T-helper 1 cell treated with Interleukin-12 subunit alpha and Interleukin-12 subunit beta and Interleukin-4 antibody, amounts not matched to agents 30 μg/mL and 1 μg/mL, for 36 hours (primary cell): ENCODE results near the gene ITM2B.
A peak's percentile ranks its signal among the peaks of the same experiment; 100 is the strongest.

ENCODE experiments used
- H3K27ac Mint-ChIP-seq: one replicate; pipeline ENCODE4 v1.8.0; 2021; ENCODE audit warnings: mild to moderate bottlenecking, mixed read lengths
- H3K27me3 Mint-ChIP-seq: one replicate; pipeline ENCODE4 v1.8.0; 2021; ENCODE audit warnings: low read depth, mixed read lengths
- H3K36me3 Mint-ChIP-seq: one replicate; pipeline ENCODE4 v1.8.0; 2021; ENCODE audit warnings: low read depth, mixed read lengths
- H3K4me1 Mint-ChIP-seq: one replicate; pipeline ENCODE4 v1.8.0; 2021; ENCODE audit warnings: low read depth, mixed read lengths
- H3K4me3 Mint-ChIP-seq: one replicate; pipeline ENCODE4 v1.8.0; 2021; ENCODE audit warnings: mild to moderate bottlenecking, moderate library complexity, mixed read lengths
- H3K9me3 Mint-ChIP-seq: one replicate; pipeline ENCODE4 v1.8.0; 2021; ENCODE audit warnings: mixed read lengths

The ITM2B gene

DNA sequence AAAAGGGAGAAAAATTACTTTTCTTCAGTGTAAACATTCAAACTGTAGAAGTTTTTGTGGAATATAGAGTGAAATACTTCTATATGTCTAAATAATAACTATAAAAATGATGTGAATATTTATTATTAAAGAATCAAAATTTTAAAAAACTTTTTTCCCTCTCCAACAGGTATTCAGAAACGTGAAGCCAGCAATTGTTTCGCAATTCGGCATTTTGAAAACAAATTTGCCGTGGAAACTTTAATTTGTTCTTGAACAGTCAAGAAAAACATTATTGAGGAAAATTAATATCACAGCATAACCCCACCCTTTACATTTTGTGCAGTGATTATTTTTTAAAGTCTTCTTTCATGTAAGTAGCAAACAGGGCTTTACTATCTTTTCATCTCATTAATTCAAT, 28.0 kb downstream of the ITM2B start:
- peaks cover 61% of the 10 kb centered on the region for H3K36me3 Mint-ChIP-seq
- H3K27ac Mint-ChIP-seq = no peak overlapping the region
- no peaks in the 10 kb centered on the region for H3K9me3 Mint-ChIP-seq
- H3K4me3 Mint-ChIP-seq = no peak overlapping the region
- peaks cover 10% of the 10 kb centered on the region for H3K4me1 Mint-ChIP-seq
- no peaks in the 10 kb centered on the region for H3K27me3 Mint-ChIP-seq

GRCh38 chr13:48263196-48263595, 30.2 kb downstream of the ITM2B start:
- no peak overlapping the region for H3K27ac Mint-ChIP-seq
- H3K36me3 Mint-ChIP-seq = peaks cover 52% of the 10 kb centered on the region
- H3K27me3 Mint-ChIP-seq = no peaks in the 10 kb centered on the region
- no peak overlapping the region for H3K4me3 Mint-ChIP-seq
- H3K4me1 Mint-ChIP-seq = peaks cover 13% of the 10 kb centered on the region
- H3K9me3 Mint-ChIP-seq = no peaks in the 10 kb centered on the region

GRCh38 chr13:48264058-48264457, 31.1 kb downstream of the ITM2B start:
- no peaks in the 10 kb centered on the region for H3K9me3 Mint-ChIP-seq
- H3K27me3 Mint-ChIP-seq = no peaks in the 10 kb centered on the region
- no peak overlapping the region for H3K27ac Mint-ChIP-seq
- no peak overlapping the region for H3K4me3 Mint-ChIP-seq
- H3K4me1 Mint-ChIP-seq = peaks cover 13% of the 10 kb centered on the region
- peaks cover 49% of the 10 kb centered on the region for H3K36me3 Mint-ChIP-seq

- Mint-ChIP-seq H3K9me3 (no peaks in the 10 kb centered on the region), H3K36me3 (peaks cover 45% of the 10 kb centered on the region), H3K4me3 (peak overlapping the region; percentile 59), H3K27me3 (no peaks in the 10 kb centered on the region), H3K27ac (peak overlapping the region; percentile 1), H3K4me1 (peaks cover 12% of the 10 kb centered on the region)
These were observed 32.3 kb downstream of the ITM2B start for GRCh38 chr13:48265217-48265815.

- Mint-ChIP-seq H3K27ac (no peak overlapping the region), H3K4me1 (peaks cover 12% of the 10 kb centered on the region), H3K27me3 (no peaks in the 10 kb centered on the region), H3K4me3 (no peak overlapping the region), H3K36me3 (peaks cover 40% of the 10 kb centered on the region), H3K9me3 (no peaks in the 10 kb centered on the region)
These were observed 33.1 kb downstream of the ITM2B start for GRCh38 chr13:48266150-48266549.

DNA sequence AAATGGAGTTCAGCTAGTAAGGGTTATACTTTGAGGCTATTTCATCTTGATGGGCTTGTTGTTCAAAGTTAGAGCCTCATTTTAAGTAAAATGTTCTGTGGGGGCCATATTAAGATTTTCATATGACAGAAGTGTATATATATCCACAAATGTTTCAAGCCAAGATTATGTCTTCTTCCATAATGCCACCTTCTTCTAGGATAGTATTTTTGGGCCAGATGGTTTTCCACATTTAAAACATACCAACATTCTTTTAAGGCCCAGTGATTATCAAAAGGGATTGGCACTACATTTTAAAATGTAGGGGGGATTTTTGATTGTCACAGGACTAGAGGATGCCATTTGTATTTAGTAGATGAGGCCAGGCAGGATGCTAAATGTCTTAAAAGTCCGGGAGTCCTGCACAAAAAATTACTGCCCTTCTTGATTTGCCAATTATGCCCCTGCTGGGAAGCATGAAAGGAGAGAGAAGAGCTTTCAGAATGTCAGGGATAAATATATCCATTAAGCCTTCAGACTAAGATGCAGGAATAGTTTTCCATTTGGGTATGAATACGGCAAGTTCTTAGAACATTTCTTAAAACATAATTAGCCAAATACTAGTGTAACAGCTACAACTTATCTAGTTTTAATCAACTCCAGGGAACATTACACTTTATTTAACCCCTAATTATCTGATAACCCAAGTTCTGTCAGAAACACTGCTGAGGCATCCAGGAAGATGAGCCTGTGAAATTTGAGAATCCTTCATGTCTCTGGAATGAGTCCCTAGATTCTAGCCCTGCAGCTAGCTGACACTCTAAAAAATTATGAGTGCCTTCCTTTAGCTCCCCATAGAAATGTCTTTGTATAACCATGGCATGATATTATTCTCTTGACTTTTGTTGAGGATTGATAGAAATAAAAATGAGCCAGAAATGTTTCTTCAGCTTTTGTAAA, 34.0 kb downstream of the ITM2B start:
- H3K4me3 Mint-ChIP-seq = no peak overlapping the region
- no peak overlapping the region for H3K27ac Mint-ChIP-seq
- H3K4me1 Mint-ChIP-seq = peaks cover 12% of the 10 kb centered on the region
- no peaks in the 10 kb centered on the region for H3K9me3 Mint-ChIP-seq
- H3K36me3 Mint-ChIP-seq = peaks cover 37% of the 10 kb centered on the region
- H3K27me3 Mint-ChIP-seq = no peaks in the 10 kb centered on the region

- Mint-ChIP-seq H3K9me3 (no peaks in the 10 kb centered on the region), H3K4me3 (no peak overlapping the region), H3K4me1 (peaks cover 12% of the 10 kb centered on the region), H3K36me3 (peaks cover 27% of the 10 kb centered on the region), H3K27ac (no peak overlapping the region), H3K27me3 (no peaks in the 10 kb centered on the region)
These were observed 35.0 kb downstream of the ITM2B start for GRCh38 chr13:48268019-48268418.

DNA sequence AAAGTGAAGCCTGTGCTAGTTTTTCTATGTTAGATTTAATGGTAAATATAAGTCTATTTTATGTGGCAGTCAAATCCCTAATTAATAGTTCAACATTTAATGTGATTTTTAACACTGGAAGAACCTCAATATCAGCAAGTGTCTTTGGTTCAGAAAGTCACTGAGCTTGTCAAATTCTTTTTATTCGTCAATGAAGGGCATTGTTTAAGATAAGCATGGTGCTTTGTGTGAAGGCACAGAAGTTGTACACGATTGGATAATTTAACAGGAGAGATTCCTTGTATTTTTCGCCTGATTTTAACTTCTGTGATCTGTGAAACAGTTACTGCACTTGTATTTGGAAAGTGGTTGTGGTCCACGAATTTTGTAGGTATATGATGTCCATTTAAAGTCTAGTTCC, 40.3 kb downstream of the ITM2B start:
- Mint-ChIP-seq H3K4me3 (no peak overlapping the region), H3K27me3 (peaks cover 11% of the 10 kb centered on the region), H3K9me3 (no peaks in the 10 kb centered on the region), H3K27ac (no peak overlapping the region), H3K4me1 (no peaks in the 10 kb centered on the region), H3K36me3 (peaks cover 9% of the 10 kb centered on the region)

GRCh38 chr13:48275507-48275906, 42.5 kb downstream of the ITM2B start:
- Mint-ChIP-seq H3K4me3 (no peak overlapping the region), H3K27ac (no peak overlapping the region), H3K27me3 (peaks cover 12% of the 10 kb centered on the region), H3K9me3 (no peaks in the 10 kb centered on the region), H3K36me3 (no peaks in the 10 kb centered on the region), H3K4me1 (no peaks in the 10 kb centered on the region)

DNA sequence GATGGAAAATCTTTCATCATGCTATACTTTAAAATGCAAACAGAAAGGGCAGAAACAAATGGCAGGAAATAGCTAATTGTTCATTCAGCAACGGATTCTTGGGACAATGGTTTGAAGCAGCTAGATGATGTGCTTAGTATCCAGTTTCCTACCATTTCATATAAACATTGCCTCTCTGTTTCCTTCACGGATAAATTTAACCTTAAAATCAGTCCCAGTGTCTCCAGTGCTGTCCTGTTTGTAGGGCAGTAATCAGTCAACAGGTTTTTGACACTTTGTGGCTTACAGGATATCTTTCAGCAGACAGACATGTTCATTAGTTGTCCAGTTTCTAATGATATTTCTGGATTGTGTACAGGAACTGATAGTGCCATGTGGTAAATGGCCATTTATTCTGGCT, 45.8 kb downstream of the ITM2B start:
- Mint-ChIP-seq H3K4me3 (no peak overlapping the region), H3K36me3 (no peaks in the 10 kb centered on the region), H3K4me1 (no peaks in the 10 kb centered on the region), H3K27ac (no peak overlapping the region), H3K9me3 (no peaks in the 10 kb centered on the region), H3K27me3 (peaks cover 12% of the 10 kb centered on the region)

GRCh38 chr13:48281556-48281955, 48.5 kb downstream of the ITM2B start:
- no peaks in the 10 kb centered on the region for H3K4me1 Mint-ChIP-seq
- no peak overlapping the region for H3K4me3 Mint-ChIP-seq
- no peak overlapping the region for H3K27ac Mint-ChIP-seq
- H3K36me3 Mint-ChIP-seq = no peaks in the 10 kb centered on the region
- H3K27me3 Mint-ChIP-seq = peaks cover 12% of the 10 kb centered on the region
- no peaks in the 10 kb centered on the region for H3K9me3 Mint-ChIP-seq

DNA sequence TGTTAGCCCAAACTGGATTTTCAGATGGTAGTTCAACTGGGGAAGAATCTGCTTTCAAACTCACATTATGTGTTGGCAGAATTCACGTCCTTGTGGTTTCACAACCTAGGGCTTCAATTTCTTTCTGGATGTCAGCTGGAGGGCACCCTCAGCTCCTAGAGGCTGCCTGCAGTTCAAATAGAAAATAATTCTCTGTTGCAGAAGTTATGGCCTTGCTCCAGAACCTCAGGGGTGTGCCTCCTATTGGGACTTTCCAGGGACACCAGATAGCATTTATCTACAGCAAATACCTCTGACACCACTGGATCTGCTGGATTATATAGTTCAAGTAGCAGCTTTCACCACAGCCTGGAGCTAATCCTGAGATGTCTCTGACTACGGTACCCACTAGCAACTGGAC, 58.7 kb downstream of the ITM2B start:
- Mint-ChIP-seq H3K4me3 (no peak overlapping the region), H3K4me1 (no peaks in the 10 kb centered on the region), H3K36me3 (no peaks in the 10 kb centered on the region), H3K27ac (no peak overlapping the region), H3K9me3 (no peaks in the 10 kb centered on the region), H3K27me3 (peaks cover 21% of the 10 kb centered on the region)

- no peak overlapping the region for H3K4me3 Mint-ChIP-seq
- H3K9me3 Mint-ChIP-seq = no peaks in the 10 kb centered on the region
- H3K27me3 Mint-ChIP-seq = peaks cover 23% of the 10 kb centered on the region
- peaks cover 2% of the 10 kb centered on the region for H3K4me1 Mint-ChIP-seq
- H3K27ac Mint-ChIP-seq = no peak overlapping the region
- no peaks in the 10 kb centered on the region for H3K36me3 Mint-ChIP-seq
These were observed 59.6 kb downstream of the ITM2B start for GRCh38 chr13:48292650-48293049.

DNA sequence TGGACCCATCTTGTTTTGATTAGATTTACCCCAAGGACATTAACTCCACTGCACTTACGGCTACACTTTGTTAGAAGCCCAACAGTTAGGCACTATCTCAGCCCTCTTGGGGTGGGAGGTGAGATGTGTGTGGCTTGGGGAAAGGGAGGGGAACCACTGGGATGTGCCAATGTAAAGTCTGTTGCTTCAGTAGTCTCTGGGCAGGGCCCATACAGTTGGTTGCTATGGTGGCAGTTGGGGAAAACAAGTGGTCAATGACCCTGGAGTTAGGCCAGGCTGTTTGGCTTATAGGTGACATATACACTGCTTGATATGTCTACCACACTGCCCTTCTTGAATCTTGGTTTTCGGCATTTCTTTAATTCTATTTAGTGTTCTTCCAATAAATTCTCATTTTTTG, 61.6 kb downstream of the ITM2B start:
- Mint-ChIP-seq H3K4me1 (peaks cover 2% of the 10 kb centered on the region), H3K27me3 (peaks cover 17% of the 10 kb centered on the region), H3K27ac (no peak overlapping the region), H3K9me3 (no peaks in the 10 kb centered on the region), H3K4me3 (no peak overlapping the region), H3K36me3 (peaks cover 1% of the 10 kb centered on the region)

GRCh38 chr13:48295271-48295670, 62.3 kb downstream of the ITM2B start:
- H3K27ac Mint-ChIP-seq = no peak overlapping the region
- peaks cover 2% of the 10 kb centered on the region for H3K4me1 Mint-ChIP-seq
- H3K4me3 Mint-ChIP-seq = no peak overlapping the region
- H3K36me3 Mint-ChIP-seq = peaks cover 1% of the 10 kb centered on the region
- H3K27me3 Mint-ChIP-seq = peaks cover 14% of the 10 kb centered on the region
- H3K9me3 Mint-ChIP-seq = no peaks in the 10 kb centered on the region
